Mesothelial cell of epicardium (in vitro differentiated cells): ENCODE data around the gene MYD88. TPM values are rescaled to one million over a fixed set of nuclear protein-coding genes. Genes with fewer than 3 reads are reported as not detected.

Source experiments
- DNase-seq, 2 experiments: peaks; one replicate each; pipeline ENCODE4 v3.0.0; 2021; ENCODE audit warnings: low spot score in 2 of 2; ENCODE audit not compliant: unreplicated experiment in 2 of 2
- H3K27ac Mint-ChIP-seq: 2 replicates; pipeline ENCODE4 v1.8.0; 2021; ENCODE audit warnings: mixed read lengths
- H3K27me3 Mint-ChIP-seq: 2 replicates; pipeline ENCODE4 v1.8.0; 2021; ENCODE audit warnings: low read depth, mixed read lengths
- H3K36me3 Mint-ChIP-seq: 2 replicates; pipeline ENCODE4 v1.8.0; 2021; ENCODE audit warnings: mixed read lengths
- H3K4me1 Mint-ChIP-seq: 2 replicates; pipeline ENCODE4 v1.8.0; 2021; ENCODE audit warnings: mixed read lengths
- H3K4me3 Mint-ChIP-seq: 2 replicates; pipeline ENCODE4 v1.8.0; 2021; ENCODE audit warnings: mild to moderate bottlenecking, moderate library complexity, mixed read lengths
- H3K9me3 Mint-ChIP-seq: 2 replicates; pipeline ENCODE4 v1.8.0; 2021; ENCODE audit warnings: mixed read lengths
- total RNA-seq: library from RNA; stranded (reverse); gene quantifications from 3 replicates; pipeline ENCODE4 v1.2.1, GENCODE V29; 2021
- TF ChIP-seq, protein P1 (sequence below): fragments of 200-600 bp; sonication (generic); IDR thresholded peaks from one replicate; pipeline ENCODE4 v1.5.0; 2021; ENCODE audit warnings: antibody characterized with exemption; ENCODE audit not compliant: unreplicated experiment

The MYD88 gene
- 27.3 to 33.1 TPM (median 28.1 TPM) in 3 replicates for total RNA-seq

GRCh38 chr3:38138349-38139190 lies at the start of gene MYD88:
TSS of gene MYD88 (plus strand) at chr3:38138661. CDS start at chr3:38138701, 40 bp downstream.
- Mint-ChIP-seq H3K4me1 (peaks cover 48% of the 10 kb centered on the region), H3K27me3 (no peaks in the 10 kb centered on the region), H3K36me3 (peaks cover 13% of the 10 kb centered on the region), H3K27ac (peak within 1 kb of the TSS; percentile 98), H3K9me3 (no peaks in the 10 kb centered on the region), H3K4me3 (peak within 1 kb of the TSS; percentile 88)
- DNase-seq = peak in 1 of 2 experiments; percentile 78
- TF ChIP-seq, protein P1, sequence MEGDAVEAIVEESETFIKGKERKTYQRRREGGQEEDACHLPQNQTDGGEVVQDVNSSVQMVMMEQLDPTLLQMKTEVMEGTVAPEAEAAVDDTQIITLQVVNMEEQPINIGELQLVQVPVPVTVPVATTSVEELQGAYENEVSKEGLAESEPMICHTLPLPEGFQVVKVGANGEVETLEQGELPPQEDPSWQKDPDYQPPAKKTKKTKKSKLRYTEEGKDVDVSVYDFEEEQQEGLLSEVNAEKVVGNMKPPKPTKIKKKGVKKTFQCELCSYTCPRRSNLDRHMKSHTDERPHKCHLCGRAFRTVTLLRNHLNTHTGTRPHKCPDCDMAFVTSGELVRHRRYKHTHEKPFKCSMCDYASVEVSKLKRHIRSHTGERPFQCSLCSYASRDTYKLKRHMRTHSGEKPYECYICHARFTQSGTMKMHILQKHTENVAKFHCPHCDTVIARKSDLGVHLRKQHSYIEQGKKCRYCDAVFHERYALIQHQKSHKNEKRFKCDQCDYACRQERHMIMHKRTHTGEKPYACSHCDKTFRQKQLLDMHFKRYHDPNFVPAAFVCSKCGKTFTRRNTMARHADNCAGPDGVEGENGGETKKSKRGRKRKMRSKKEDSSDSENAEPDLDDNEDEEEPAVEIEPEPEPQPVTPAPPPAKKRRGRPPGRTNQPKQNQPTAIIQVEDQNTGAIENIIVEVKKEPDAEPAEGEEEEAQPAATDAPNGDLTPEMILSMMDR = peak; percentile 17

DNA sequence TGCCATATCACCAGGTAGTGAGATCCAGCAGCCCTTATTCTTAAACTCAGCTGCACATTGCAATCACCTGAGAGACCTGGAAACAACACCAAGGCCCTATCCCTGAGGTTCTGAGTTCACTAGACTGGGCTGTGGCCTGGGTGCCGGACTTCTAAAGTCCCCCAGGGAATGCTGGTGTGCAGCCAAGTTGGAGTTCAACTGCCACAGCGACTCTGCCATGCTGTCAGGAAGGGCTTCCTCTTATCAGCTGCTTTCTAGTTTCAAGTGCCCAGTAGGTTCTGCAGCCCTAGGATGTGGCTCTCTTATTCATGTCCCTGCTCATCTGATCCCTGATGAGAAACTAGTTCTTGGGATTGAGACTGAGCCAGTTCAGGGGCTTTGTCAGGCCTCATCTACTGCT lies 49.3 kb upstream of the MYD88 start:
- DNase-seq = no peak
- H3K4me3 Mint-ChIP-seq = no peak overlapping the region
- H3K27me3 Mint-ChIP-seq = peaks cover 37% of the 10 kb centered on the region
- H3K36me3 Mint-ChIP-seq = peaks cover 2% of the 10 kb centered on the region
- H3K4me1 Mint-ChIP-seq = no peaks in the 10 kb centered on the region
- TF ChIP-seq, protein P1 = no peak
- H3K27ac Mint-ChIP-seq = no peak overlapping the region
- peaks cover 4% of the 10 kb centered on the region for H3K9me3 Mint-ChIP-seq

DNA sequence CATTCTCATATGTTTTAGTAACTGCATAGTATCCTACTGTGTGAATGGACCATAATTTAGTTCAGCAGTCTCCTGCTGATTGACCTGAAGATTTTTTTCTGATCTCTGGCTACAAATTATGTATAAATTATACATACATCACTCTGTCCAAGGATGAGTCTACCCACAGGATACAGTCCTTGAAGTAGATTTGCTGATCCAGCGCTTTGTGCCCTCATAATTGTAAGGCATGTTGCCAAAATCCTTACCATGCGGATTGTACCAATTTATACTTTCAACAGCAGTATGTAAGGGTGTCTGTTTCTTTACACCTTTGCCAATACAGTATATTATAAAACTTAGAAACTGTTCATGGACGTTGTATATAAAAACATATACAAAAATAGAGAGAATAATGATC lies 48.0 kb upstream of the MYD88 start:
- Mint-ChIP-seq H3K27ac (no peak overlapping the region), H3K27me3 (peaks cover 49% of the 10 kb centered on the region), H3K9me3 (no peaks in the 10 kb centered on the region), H3K36me3 (no peaks in the 10 kb centered on the region), H3K4me1 (no peaks in the 10 kb centered on the region), H3K4me3 (no peak overlapping the region)
- TF ChIP-seq, protein P1 = no peak
- DNase-seq = no peak

DNA sequence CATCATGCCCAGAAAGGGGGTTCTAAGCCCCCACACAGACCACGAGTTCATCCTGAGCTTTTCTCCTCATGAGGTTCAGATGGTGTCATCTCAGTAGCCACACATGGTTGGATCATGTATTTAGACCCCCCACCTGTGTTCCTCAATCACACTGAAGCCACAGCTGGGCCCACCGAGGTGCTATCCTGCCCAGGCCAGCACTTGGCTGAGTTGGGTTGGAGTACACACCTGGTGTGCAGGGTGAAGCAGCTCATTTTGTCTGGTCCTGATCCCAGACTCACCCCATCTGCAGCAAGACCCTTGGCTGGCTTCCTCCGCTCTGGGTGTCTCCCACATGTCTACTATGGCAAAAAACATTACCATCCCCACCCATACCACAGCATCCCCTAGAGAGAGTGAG lies 43.5 kb upstream of the MYD88 start:
- DNase-seq = no peak
- TF ChIP-seq, protein P1 = no peak
- Mint-ChIP-seq H3K36me3 (no peaks in the 10 kb centered on the region), H3K27ac (no peak overlapping the region), H3K4me1 (peaks cover 5% of the 10 kb centered on the region), H3K9me3 (no peaks in the 10 kb centered on the region), H3K27me3 (peaks cover 63% of the 10 kb centered on the region), H3K4me3 (no peak overlapping the region)

- TF ChIP-seq, protein P1 = no peak
- Mint-ChIP-seq H3K9me3 (no peaks in the 10 kb centered on the region), H3K36me3 (no peaks in the 10 kb centered on the region), H3K4me3 (no peak overlapping the region), H3K4me1 (peaks cover 5% of the 10 kb centered on the region), H3K27me3 (peaks cover 58% of the 10 kb centered on the region), H3K27ac (no peak overlapping the region)
- DNase-seq = no peak
These were observed 42.6 kb upstream of the MYD88 start for GRCh38 chr3:38095669-38096483.
